H1 (cell line): Measurements from ENCODE around the gene TTC4. TPM values are rescaled to one million over a fixed set of nuclear protein-coding genes. Genes with fewer than 3 reads are reported as not detected.

Source experiments
- CTCF ChIA-PET: fragments of 300-600 bp; sonication (Branson Sonifier 250); formaldehyde crosslinking; loops from one replicate; lab custom pipeline; 2021; ENCODE audit not compliant: partially characterized antibody; lab: Charles Lee
- POLR2A ChIA-PET: fragments of 300-600 bp; sonication (Branson Sonifier 250); formaldehyde crosslinking; loops from one replicate; lab custom pipeline; 2021; ENCODE audit warnings: inconsistent platforms; ENCODE audit not compliant: partially characterized antibody; lab: Charles Lee
- DNase-seq, 2 experiments: peaks; one replicate each; pipeline versions ENCODE4 v3.0.0 to v3.0.0-alpha.2; 2010 to 2022; ENCODE audit warnings: low spot score in 2 of 2, low read depth in 1 of 2, mixed read lengths in 1 of 2
- FAIRE-seq: peaks from 2 replicates; lab custom pipeline; 2011; peaks lifted over from hg19 to GRCh38; lab: Jason Lieb, UNC
- H2AFZ ChIP-seq: 2 replicates; pipeline ENCODE4 v1.8.1; 2012; ENCODE audit warnings: low read length, inconsistent platforms
- H2AK5ac ChIP-seq: 2 replicates; pipeline ENCODE4 v1.6.1; 2013; ENCODE audit warnings: low read depth, low read length
- H2BK120ac ChIP-seq: replicated peaks from 2 replicates; pipeline ENCODE3; 2013; ENCODE audit warnings: low read depth, low read length, inconsistent platforms
- H2BK12ac ChIP-seq: 2 replicates; pipeline ENCODE4 v1.6.1; 2013; ENCODE audit warnings: low read depth, low read length
- H2BK15ac ChIP-seq: 2 replicates; pipeline ENCODE4 v1.6.1; 2013; ENCODE audit warnings: low read length
- H2BK20ac ChIP-seq: 2 replicates; pipeline ENCODE4 v1.6.1; 2013; ENCODE audit warnings: low read length
- H2BK5ac ChIP-seq: 2 replicates; pipeline ENCODE4 v1.6.1; 2013; ENCODE audit warnings: low read depth, low read length
- H3K14ac ChIP-seq: 2 replicates; pipeline ENCODE4 v1.6.1; 2013; ENCODE audit warnings: inconsistent platforms; ENCODE audit not compliant: insufficient read length
- H3K18ac ChIP-seq: 2 replicates; pipeline ENCODE4 v1.6.1; 2013; ENCODE audit warnings: low read length; ENCODE audit errors: extremely low read depth
- H3K23ac ChIP-seq: 2 replicates; pipeline ENCODE4 v1.6.1; 2013; ENCODE audit warnings: inconsistent platforms; ENCODE audit not compliant: insufficient read length
- H3K23me2 ChIP-seq: 2 replicates; pipeline ENCODE4 v1.6.1; 2013; ENCODE audit warnings: low read depth, low read length
- H3K27ac ChIP-seq: 2 replicates; pipeline ENCODE4 v1.6.1; 2011; ENCODE audit warnings: low read depth, low read length, inconsistent platforms
- H3K27me3 ChIP-seq, 4 experiments: replicated peaks in 1 of 4; 1 replicate in 1 of 4; 2 replicates in 3 of 4; pipeline versions ENCODE4 v1.6.1 to v1.8.1; 2011 to 2013; ENCODE audit warnings: low read length in 3 of 4, mild to moderate bottlenecking in 3 of 4, inconsistent platforms in 2 of 4, mixed read lengths in 2 of 4, moderate library complexity in 1 of 4; ENCODE audit not compliant: control insufficient read depth in 3 of 4, insufficient read depth in 3 of 4; ENCODE audit errors: extremely low read depth in 1 of 4
- H3K36me3 ChIP-seq, 4 experiments: 2 replicates each; pipeline versions ENCODE4 v1.6.1 to v1.8.1; 2011 to 2013; ENCODE audit warnings: mild to moderate bottlenecking in 4 of 4, low read length in 3 of 4, moderate library complexity in 2 of 4, control low read depth in 1 of 4, inconsistent platforms in 1 of 4; ENCODE audit not compliant: insufficient read depth in 4 of 4, control insufficient read depth in 2 of 4
- H3K4ac ChIP-seq: replicated peaks from 2 replicates; pipeline ENCODE3; 2013; ENCODE audit warnings: low read length, low read depth, mixed read lengths, inconsistent platforms; ENCODE audit not compliant: insufficient read length
- H3K4me1 ChIP-seq, 4 experiments: replicated peaks in 1 of 4; 1 replicate in 1 of 4; 2 replicates in 3 of 4; pipeline versions ENCODE4 v1.6.1 to v1.8.1; 2011 to 2013; ENCODE audit warnings: low read length in 3 of 4, inconsistent platforms in 2 of 4, mixed read lengths in 1 of 4; ENCODE audit not compliant: insufficient read depth in 4 of 4, control insufficient read depth in 3 of 4
- H3K4me2 ChIP-seq, 2 experiments: 2 replicates each; pipeline versions ENCODE4 v1.6.1 to v1.8.1; 2011 to 2013; ENCODE audit warnings: low read depth in 2 of 2, low read length in 2 of 2, control low read depth in 1 of 2, inconsistent platforms in 1 of 2, mild to moderate bottlenecking in 1 of 2; ENCODE audit not compliant: insufficient read depth in 1 of 2
- H3K4me3 ChIP-seq, 4 experiments: fragments of 200-600, 300-600 bp in 1 of 4; sonication (generic), shearing (Covaris generic), sonication (Bioruptor Twin) in 1 of 4; 2 replicates each; pipeline versions ENCODE4 v1.5.1 to v1.8.1; 2011 to 2016; ENCODE audit warnings: low read length in 4 of 4, low read depth in 3 of 4, control low read depth in 2 of 4, inconsistent platforms in 2 of 4, mild to moderate bottlenecking in 2 of 4, mixed read lengths in 1 of 4, moderate library complexity in 1 of 4; ENCODE audit not compliant: insufficient read depth in 2 of 4; ENCODE audit errors: extremely low read depth in 1 of 4
- H3K56ac ChIP-seq: replicated peaks from 2 replicates; pipeline ENCODE3; 2013; ENCODE audit warnings: low read depth, mild to moderate bottlenecking, mixed read lengths, low read length, inconsistent platforms; ENCODE audit not compliant: insufficient read length
- H3K79me1 ChIP-seq: 2 replicates; pipeline ENCODE4 v1.6.1; 2013; ENCODE audit warnings: low read depth, low read length, control low read depth
- H3K79me2 ChIP-seq, 2 experiments: 2 replicates each; pipeline versions ENCODE4 v1.6.1 to v1.8.1; 2012 to 2013; ENCODE audit warnings: low read length in 2 of 2, mild to moderate bottlenecking in 2 of 2, inconsistent platforms in 1 of 2; ENCODE audit not compliant: insufficient read depth in 2 of 2, control insufficient read depth in 1 of 2
- H3K9ac ChIP-seq, 4 experiments: replicated peaks in 1 of 4; 1 replicate in 1 of 4; 2 replicates in 3 of 4; pipeline versions ENCODE4 v1.6.1 to v1.8.1; 2011 to 2013; ENCODE audit warnings: low read depth in 3 of 4, low read length in 3 of 4, control low read depth in 2 of 4, mild to moderate bottlenecking in 2 of 4, moderate library complexity in 2 of 4, inconsistent platforms in 1 of 4; ENCODE audit errors: extremely low read depth in 1 of 4
- H3K9me3 ChIP-seq, 2 experiments: 2 replicates each; pipeline versions ENCODE4 v1.6.1 to v1.8.1; 2012 to 2013; ENCODE audit warnings: mild to moderate bottlenecking in 2 of 2, moderate library complexity in 2 of 2, control low read depth in 1 of 2, inconsistent platforms in 1 of 2, low read depth in 1 of 2, low read length in 1 of 2, mixed read lengths in 1 of 2; ENCODE audit not compliant: insufficient read depth in 2 of 2
- H4K20me1 ChIP-seq, 2 experiments: replicated peaks in 1 of 2; 2 replicates each; pipeline versions ENCODE3 to v1.8.1; 2011 to 2013; ENCODE audit warnings: inconsistent platforms in 2 of 2, low read length in 2 of 2, mild to moderate bottlenecking in 1 of 2; ENCODE audit not compliant: insufficient read depth in 2 of 2, control insufficient read depth in 1 of 2
- H4K5ac ChIP-seq: 2 replicates; pipeline ENCODE4 v1.6.1; 2013; ENCODE audit warnings: low read length, low read depth, mixed read lengths, inconsistent platforms; ENCODE audit not compliant: insufficient read length
- H4K8ac ChIP-seq: 2 replicates; pipeline ENCODE4 v1.8.0; 2013; ENCODE audit warnings: mild to moderate bottlenecking, moderate library complexity, low read length, inconsistent platforms; ENCODE audit not compliant: insufficient read depth; ENCODE audit errors: extremely low read depth
- H4K91ac ChIP-seq: replicated peaks from 2 replicates; pipeline ENCODE3; 2013; ENCODE audit warnings: low read length, mixed read lengths, inconsistent platforms; ENCODE audit not compliant: insufficient read length
- BACH1 ChIP-seq: IDR thresholded peaks from 2 replicates; pipeline ENCODE4 v1.6.1; 2012; ENCODE audit warnings: low read length, improper control_type of control experiment
- BRCA1 ChIP-seq: IDR thresholded peaks from 2 replicates; pipeline ENCODE4 v1.6.1; 2012; ENCODE audit warnings: low read depth, low read length, improper control_type of control experiment
- CEBPB ChIP-seq: IDR thresholded peaks from 2 replicates; pipeline ENCODE4 v1.6.1; 2012; ENCODE audit warnings: low read depth, low read length
- CHD2 ChIP-seq: IDR thresholded peaks from 2 replicates; pipeline ENCODE4 v1.6.1; 2012; ENCODE audit warnings: low read length, improper control_type of control experiment
- E2F6 ChIP-seq: IDR thresholded peaks from 2 replicates; pipeline ENCODE4 v1.6.1; 2012; ENCODE audit warnings: inconsistent platforms
- MAFK ChIP-seq: IDR thresholded peaks from 2 replicates; pipeline ENCODE4 v1.6.1; 2012; ENCODE audit warnings: low read depth, mild to moderate bottlenecking, improper control_type of control experiment, low read length
- SP2 ChIP-seq: IDR thresholded peaks from 2 replicates; pipeline ENCODE4 v1.6.1; 2012; ENCODE audit warnings: mild to moderate bottlenecking, low read length, inconsistent platforms
- TBP ChIP-seq: IDR thresholded peaks from 2 replicates; pipeline ENCODE4 v1.6.1; 2011; ENCODE audit warnings: low read depth, low read length, improper control_type of control experiment
- WGBS, 2 experiments: shearing (Covaris generic) in 1 of 2; methylation state at CpG; one replicate each; pipeline versions ENCODE4 v1.1.6 to v1.1.7; 2013 to 2015; ENCODE audit warnings: low lambda C conversion rate in 2 of 2, mixed read lengths in 2 of 2, inconsistent platforms in 1 of 2, low coverage in 1 of 2, missing lambda C conversion rate in 1 of 2; ENCODE audit not compliant: insufficient replicate concordance in 2 of 2, insufficient coverage in 1 of 2, insufficient read length in 1 of 2; ENCODE audit errors: extremely low coverage in 1 of 2, missing lambda C conversion rate in 1 of 2; 5-methylcytosine and 5-hydroxymethylcytosine counted together
- long read RNA-seq, 2 experiments: library from RNA in 1 of 2; library from capped mRNA in 1 of 2; stranded (forward); transcript quantifications; one replicate each; pipeline ENCODE4 v2.0.0, GENCODE V29; 2021; ENCODE audit warnings: inconsistent platforms in 1 of 2
- polyA minus RNA-seq, 3 experiments: library from RNA; depleted of rRNA, polyadenylated mRNA; stranded (reverse); fragments of >200 nt; gene quantifications; 1 replicate in 2 of 3; 2 replicates in 1 of 3; pipeline ENCODE4 v1.2.3, GENCODE V29; 2011
- polyA plus RNA-seq, 7 experiments: library from polyadenylated mRNA; depleted of rRNA in 3 of 7; stranded (reverse) in 5 of 7; unstranded in 2 of 7; fragments of >200 nt in 5 of 7; fragments of 200-250 nt in 2 of 7; gene quantifications; 1 replicate in 5 of 7; 2 replicates in 1 of 7; 4 replicates in 1 of 7; pipeline versions ENCODE4 v1.2.1 to v1.2.3, GENCODE V29; 2011 to 2013; ENCODE audit warnings: missing spikeins in 2 of 7, mixed read lengths in 2 of 7
- total RNA-seq: library from RNA; stranded (reverse); fragmentation: NEBNext Ultra II Directional; extraction: Animal tissue kit (Norgen Biotek cat#: 25700); gene quantifications from 2 replicates; pipeline ENCODE4 v1.2.1, GENCODE V29; 2021

The TTC4 gene
- total RNA-seq (24.2 and 25.1 TPM in 2 replicates), polyA plus RNA-seq (2011; rRNA removed) (17.6 and 21.0 TPM in 2 replicates), polyA minus RNA-seq (2011; rRNA and poly(A)+ RNA removed) (23.2 and 27.6 TPM in 2 replicates)
- 21.1 TPM for polyA plus RNA-seq (2011; cell fraction: cytosol; rRNA removed)
- 16.0 TPM for polyA plus RNA-seq (2011; cell fraction: nucleus; rRNA removed)
- 20.7 to 30.0 TPM (median 22.8 TPM) in 4 replicates for polyA plus RNA-seq (2012, experiment 1 of 2)
- polyA plus RNA-seq (2012, experiment 2 of 2): 12.1 TPM
- 18.9 TPM for polyA plus RNA-seq (2013, experiment 1 of 2)
- 17.9 TPM for polyA plus RNA-seq (2013, experiment 2 of 2)
- polyA minus RNA-seq (2011; cell fraction: cytosol; rRNA and poly(A)+ RNA removed): 10.3 TPM
- polyA minus RNA-seq (2011; cell fraction: nucleus; rRNA and poly(A)+ RNA removed): 18.1 TPM
- long read RNA-seq, experiment 1, transcript TTC4-201 (10 exons, 2,395 nt): major isoform, 5 of 23 reads
- long read RNA-seq, experiment 1, partial matches to known transcripts: 11 of 23 reads
- long read RNA-seq, experiment 1, other reads (novel, unspliced or antisense): 7 of 23 reads
- long read RNA-seq, experiment 2, transcript TTC4-201 (10 exons, 2,395 nt): major isoform, 68 of 78 reads
- long read RNA-seq, experiment 2, partial matches to known transcripts: 2 of 78 reads
- long read RNA-seq, experiment 2, other reads (novel, unspliced or antisense): 8 of 78 reads

- Histone ChIP-seq H3K23me2 (peaks cover 5% of the 10 kb centered on the region), H3K4me1 (no peaks in the 10 kb centered on the region; a peak in 1 of 7 replicates), H3K36me3 (peaks cover 0 to 11% (median 4%) of the 10 kb centered on the region in 4 experiments; a peak in 3 of 8 replicates), H4K8ac (peak within 1 kb of the TSS; percentile 97), H3K56ac (no peak within 1 kb of the TSS), H3K9ac (peak within 1 kb of the TSS; percentile 75 to 81 (median 78)), H3K79me2 (peaks cover 0 to 12% of the 10 kb centered on the region in 2 experiments; a peak in 2 of 4 replicates), H3K4me2 (peak within 1 kb of the TSS; percentile 60 to 82), H3K4ac (no peak within 1 kb of the TSS), H3K18ac (no peak within 1 kb of the TSS), H2BK5ac (peak within 1 kb of the TSS; percentile 46), H3K9me3 (no peaks in the 10 kb centered on the region), H2BK120ac (no peak within 1 kb of the TSS), H4K20me1 (no peaks in the 10 kb centered on the region), H3K4me3 (peak within 1 kb of the TSS; percentile 58 to 95 (median 94)), H2BK15ac (no peak within 1 kb of the TSS), H2AK5ac (no peak within 1 kb of the TSS), H3K27me3 (peaks cover 0 to 3% (median 0%) of the 10 kb centered on the region in 4 experiments; a peak in 3 of 7 replicates), H2AFZ (peak within 1 kb of the TSS; percentile 88), H3K27ac (peak within 1 kb of the TSS; percentile 72), H4K5ac (peak within 1 kb of the TSS; percentile 73), H4K91ac (peak within 1 kb of the TSS; percentile 25), H3K14ac (no peak within 1 kb of the TSS), H3K79me1 (no peaks in the 10 kb centered on the region), H2BK20ac (no peak within 1 kb of the TSS), H2BK12ac (no peak within 1 kb of the TSS; the same call in 1 of the 2 replicates), H3K23ac (no peak within 1 kb of the TSS)
- POLR2A ChIA-PET: interaction anchor here (0.9 to 2.1 kb wide), 9 partner anchors 10 to 77 kb away, joined by 3 to 9 read pairs (median 4); no protein-coding TSS in a partner anchor
- CTCF ChIA-PET: interaction anchor here (0.7 to 3.3 kb wide), 11 partner anchors 9 to 85 kb away, joined by 3 to 22 read pairs (median 3); partner anchors contain the start of gene TTC22
- FAIRE-seq (no peak), DNase-seq (peak; percentile 46 to 92)
- WGBS, 2 experiments: 5% methylated on average over 43 of the region's 51 CpGs; no CpG with 5 or more reads in 1 of the 2 experiments
- TF ChIP-seq MAFK: no peak
- 0 out of 2 replicates have a peak, but pooled peaks have one; percentile 25 for TF ChIP-seq CHD2
- TF ChIP-seq BACH1: no peak
- TF ChIP-seq E2F6: no peak
- TF ChIP-seq SP2: no peak
- no peak for TF ChIP-seq BRCA1
- TF ChIP-seq CEBPB: no peak
- peak; percentile 93 for TF ChIP-seq TBP
Observed at GRCh38 chr1:54715493-54716298, at the start of gene TTC4. Gene TTC4 (plus strand): TSS chr1:54715861. CDS start chr1:54715909, 48 bp downstream.
